GM12874 (cell line): ENCODE data around the gene ARL17B.
"Not testable (repeated sequence)": the region's sequence is repeated elsewhere in the genome, so short reads cannot be mapped to it uniquely, and the experiment has no call there.

Experiments used
- CTCF ChIP-seq: IDR thresholded peaks from 2 replicates; pipeline ENCODE4 v1.5.1; 2011; ENCODE audit warnings: low read depth, mild to moderate bottlenecking, control low read depth, low read length, moderate library complexity; ENCODE audit not compliant: insufficient read depth

The ARL17B gene

GRCh38 chr17:46361755-46362154 lies at the start of gene ARL17B:
ARL17B (minus strand) TSS chr17:46361766; CDS start chr17:46358397, 3,369 bp downstream.
- not testable (repeated sequence) for TF ChIP-seq CTCF

- TF ChIP-seq CTCF: not testable (repeated sequence)
Measured at GRCh38 chr17:46294831-46295230, 66.7 kb downstream of the ARL17B start, which contains the start of gene LRRC37A. LRRC37A (plus strand) TSS chr17:46295131; CDS start chr17:46295134, 3 bp downstream.

- peak; percentile 66 for TF ChIP-seq CTCF
Measured at GRCh38 chr17:46286764-46287221, 74.8 kb downstream of the ARL17B start.

GRCh38 chr17:46274238-46274637 lies 87.3 kb downstream of the ARL17B start:
- no peak for TF ChIP-seq CTCF

- TF ChIP-seq CTCF: no peak
Measured at GRCh38 chr17:46273541-46274236, 87.9 kb downstream of the ARL17B start.

- no peak for TF ChIP-seq CTCF
Measured at GRCh38 chr17:46270032-46270431, 91.5 kb downstream of the ARL17B start.

- no peak for TF ChIP-seq CTCF
Measured at GRCh38 chr17:46266656-46267544, 94.7 kb downstream of the ARL17B start.
